Pericardium fibroblast (primary cell): ENCODE data around the gene FAM32A. TPM values are rescaled to one million over a fixed set of nuclear protein-coding genes. Genes with fewer than 3 reads are reported as not detected.

Experiments
- total RNA-seq: library from RNA; depleted of rRNA; stranded (reverse); fragments of >200 nt; gene quantifications from 2 replicates; pipeline ENCODE4 v1.2.3, GENCODE V29; 2015

Gene FAM32A
- total RNA-seq = 93.8 and 99.4 TPM in 2 replicates

GRCh38 chr19:16185123-16185767, at the start of gene FAM32A:
TSS of gene FAM32A (plus strand) at chr19:16185410. CDS start at chr19:16185443, 33 bp downstream.

GRCh38 chr19:16143399-16144215, 41.6 kb upstream of the FAM32A start, which contains the start of gene HSH2D:
TSS of gene HSH2D (plus strand) at chr19:16143685. CDS start at chr19:16148751, 5,066 bp downstream.

GRCh38 chr19:16197622-16198369, 12.6 kb downstream of the FAM32A start, which contains the start of gene AP1M1:
TSS of gene AP1M1 (plus strand) at chr19:16197911. CDS start at chr19:16198027, 116 bp downstream.

Other genes with a start within 250 kb of the FAM32A start
- not detected in 2 replicates for gene OR10H4, start 236.4 kb upstream of the FAM32A start, total RNA-seq
- 586 and 1,159 TPM in 2 replicates for gene TPM4, start 108.9 kb upstream of the FAM32A start, total RNA-seq
- 49.1 and 60.1 TPM in 2 replicates for gene RAB8A, start 73.5 kb upstream of the FAM32A start, total RNA-seq
- not detected in 2 replicates for gene HSH2D, start 41.7 kb upstream of the FAM32A start, total RNA-seq
- not detected in 2 replicates for gene CIB3, start 11.9 kb upstream of the FAM32A start, total RNA-seq
- 91.3 and 119 TPM in 2 replicates for gene AP1M1, start 12.5 kb downstream of the FAM32A start, total RNA-seq
- 19.6 and 37.2 TPM in 2 replicates for gene KLF2, start 139.4 kb downstream of the FAM32A start, total RNA-seq